ENCODE data around the gene ANKS1B.

DNA sequence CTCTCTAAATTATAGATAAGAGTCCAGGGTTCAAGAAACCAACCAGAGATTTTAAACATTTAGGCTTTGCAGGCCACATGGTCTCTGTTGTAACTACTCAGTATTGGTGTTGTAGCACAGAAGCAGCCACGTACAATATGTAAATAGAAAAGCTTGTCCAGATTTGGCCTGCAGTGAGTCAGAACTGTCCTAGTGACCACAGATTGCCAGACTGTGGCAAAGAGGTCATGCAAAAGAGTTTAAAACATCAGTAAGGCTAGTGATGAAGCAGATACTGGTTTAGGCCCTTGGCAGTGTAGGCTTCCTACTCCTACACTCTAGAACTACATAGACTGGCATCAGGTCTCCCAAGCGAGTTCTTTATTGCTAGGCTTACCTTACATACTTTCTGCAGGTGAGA, 454.8 kb downstream of the ANKS1B start:
- TF ChIP-seq, protein P1, sequence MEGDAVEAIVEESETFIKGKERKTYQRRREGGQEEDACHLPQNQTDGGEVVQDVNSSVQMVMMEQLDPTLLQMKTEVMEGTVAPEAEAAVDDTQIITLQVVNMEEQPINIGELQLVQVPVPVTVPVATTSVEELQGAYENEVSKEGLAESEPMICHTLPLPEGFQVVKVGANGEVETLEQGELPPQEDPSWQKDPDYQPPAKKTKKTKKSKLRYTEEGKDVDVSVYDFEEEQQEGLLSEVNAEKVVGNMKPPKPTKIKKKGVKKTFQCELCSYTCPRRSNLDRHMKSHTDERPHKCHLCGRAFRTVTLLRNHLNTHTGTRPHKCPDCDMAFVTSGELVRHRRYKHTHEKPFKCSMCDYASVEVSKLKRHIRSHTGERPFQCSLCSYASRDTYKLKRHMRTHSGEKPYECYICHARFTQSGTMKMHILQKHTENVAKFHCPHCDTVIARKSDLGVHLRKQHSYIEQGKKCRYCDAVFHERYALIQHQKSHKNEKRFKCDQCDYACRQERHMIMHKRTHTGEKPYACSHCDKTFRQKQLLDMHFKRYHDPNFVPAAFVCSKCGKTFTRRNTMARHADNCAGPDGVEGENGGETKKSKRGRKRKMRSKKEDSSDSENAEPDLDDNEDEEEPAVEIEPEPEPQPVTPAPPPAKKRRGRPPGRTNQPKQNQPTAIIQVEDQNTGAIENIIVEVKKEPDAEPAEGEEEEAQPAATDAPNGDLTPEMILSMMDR (conservative IDR thresholded peaks at IDR 0.05; ENCODE audit: low read length) = no peak
- TF ChIP-seq EZH2phosphoT487 (IDR thresholded peaks at IDR 0.05; ENCODE audit: borderline replicate concordance) = no peak
